Panc1 (cell line): Measurements from ENCODE around the gene BTRC. TPM values are rescaled to one million over a fixed set of nuclear protein-coding genes. Genes with fewer than 3 reads are reported as not detected.

Experiments
- ATAC-seq: fragments of 200-7000 bp; cut with Tn5 transposase; 2 replicates; pipeline ENCODE4 v1.9.1; 2020; ENCODE audit warnings: mild to moderate bottlenecking, moderate library complexity
- BruUV-seq: library from RNA; stranded (reverse); fragments of 400-500 nt; replicated peaks from 2 replicates; lab custom pipeline; 2021; lab: Mats Ljungman, UMichigan
- CTCF ChIA-PET: fragments of 300-600 bp; sonication (Branson Sonifier 250); formaldehyde crosslinking; loops from one replicate; lab custom pipeline; 2022; ENCODE audit warnings: antibody characterized with exemption; lab: Charles Lee
- POLR2A ChIA-PET: fragments of 300-600 bp; sonication (Branson Sonifier 250); formaldehyde crosslinking; loops from one replicate; lab custom pipeline; 2022; ENCODE audit warnings: antibody characterized with exemption; lab: Charles Lee
- DNase-seq: peaks from one replicate; pipeline ENCODE4 v3.0.0-alpha.2; 2010; ENCODE audit warnings: low read depth, low spot score
- H3K27ac ChIP-seq: 2 replicates; pipeline ENCODE4 v1.5.1; 2011; ENCODE audit warnings: mild to moderate bottlenecking, low read length, inconsistent platforms
- H3K27me3 ChIP-seq: fragments of 200-500 bp; sonication (Bioruptor generic); 2 replicates; pipeline ENCODE4 v1.6.0; 2014; ENCODE audit warnings: low read length, inconsistent platforms; ENCODE audit not compliant: control insufficient read depth, insufficient read depth
- H3K36me3 ChIP-seq: fragments of 200-500 bp; sonication (Bioruptor generic); 2 replicates; pipeline ENCODE4 v1.5.1; 2014; ENCODE audit warnings: inconsistent platforms, mild to moderate bottlenecking, low read length, moderate library complexity; ENCODE audit not compliant: control insufficient read depth, insufficient read depth
- H3K4me1 ChIP-seq: 2 replicates; pipeline ENCODE4 v1.5.1; 2011; ENCODE audit warnings: inconsistent platforms, mild to moderate bottlenecking, low read length, moderate library complexity; ENCODE audit not compliant: control insufficient read depth, insufficient read depth
- H3K4me3 ChIP-seq, 2 experiments: 2 replicates each; pipeline ENCODE4 v1.5.1; 2011 to 2012; ENCODE audit warnings: low read depth in 2 of 2, low read length in 2 of 2, mild to moderate bottlenecking in 2 of 2, inconsistent platforms in 1 of 2, moderate library complexity in 1 of 2
- H3K9me3 ChIP-seq: fragments of 200-500 bp; sonication (Bioruptor generic); 2 replicates; pipeline ENCODE4 v1.5.1; 2014; ENCODE audit warnings: low read depth, mild to moderate bottlenecking, inconsistent platforms, low read length, moderate library complexity; ENCODE audit not compliant: control insufficient read depth, insufficient read depth
- CTCF ChIP-seq: fragments of 450-650 bp; IDR thresholded peaks from 2 replicates; pipeline ENCODE4 v1.5.1; 2017; ENCODE audit warnings: mild to moderate bottlenecking
- POLR2AphosphoS5 ChIP-seq: IDR thresholded peaks from 2 replicates; pipeline ENCODE4 v1.6.1; 2012; ENCODE audit warnings: mild to moderate bottlenecking, low read depth, low read length, moderate library complexity
- SIN3A ChIP-seq: IDR thresholded peaks from 2 replicates; pipeline ENCODE4 v1.6.1; 2012; ENCODE audit warnings: low read depth, mild to moderate bottlenecking, low read length, moderate library complexity, borderline replicate concordance; ENCODE audit not compliant: insufficient read depth
- TCF7L2 ChIP-seq: IDR thresholded peaks from 2 replicates; pipeline ENCODE4 v1.6.1; 2011; ENCODE audit warnings: mild to moderate bottlenecking, low read depth, low read length, inconsistent platforms
- in situ Hi-C: cut with HindIII; loops from 2 replicates; pipeline ENCODE4 v1.10.0; 2016; ENCODE audit warnings: low sequenced_read_pairs, low pct_unique_long_range_greater_than_20kb
- intact Hi-C: fragments of 100-400 bp; cut with micrococcal nuclease; formaldehyde crosslinking; loops from one replicate; pipeline ENCODE4 v1.10.0; 2022; ENCODE audit not compliant: unreplicated experiment
- total RNA-seq: library from RNA; stranded (reverse); gene quantifications from one replicate; pipeline ENCODE4 v1.2.1, GENCODE V29; 2021; ENCODE audit not compliant: unreplicated experiment
- TF ChIP-seq, protein P1 (sequence below), 2 experiments: IDR thresholded peaks; 2 replicates each; pipeline ENCODE4 v1.6.1; 2011 to 2012; ENCODE audit warnings: low read depth in 2 of 2, control low read depth in 1 of 2, low read length in 1 of 2, mild to moderate bottlenecking in 1 of 2, moderate library complexity in 1 of 2; ENCODE audit not compliant: insufficient read depth in 1 of 2

Gene BTRC
- total RNA-seq, 1 experiment from 2014 or later, result 22.1 TPM

DNA sequence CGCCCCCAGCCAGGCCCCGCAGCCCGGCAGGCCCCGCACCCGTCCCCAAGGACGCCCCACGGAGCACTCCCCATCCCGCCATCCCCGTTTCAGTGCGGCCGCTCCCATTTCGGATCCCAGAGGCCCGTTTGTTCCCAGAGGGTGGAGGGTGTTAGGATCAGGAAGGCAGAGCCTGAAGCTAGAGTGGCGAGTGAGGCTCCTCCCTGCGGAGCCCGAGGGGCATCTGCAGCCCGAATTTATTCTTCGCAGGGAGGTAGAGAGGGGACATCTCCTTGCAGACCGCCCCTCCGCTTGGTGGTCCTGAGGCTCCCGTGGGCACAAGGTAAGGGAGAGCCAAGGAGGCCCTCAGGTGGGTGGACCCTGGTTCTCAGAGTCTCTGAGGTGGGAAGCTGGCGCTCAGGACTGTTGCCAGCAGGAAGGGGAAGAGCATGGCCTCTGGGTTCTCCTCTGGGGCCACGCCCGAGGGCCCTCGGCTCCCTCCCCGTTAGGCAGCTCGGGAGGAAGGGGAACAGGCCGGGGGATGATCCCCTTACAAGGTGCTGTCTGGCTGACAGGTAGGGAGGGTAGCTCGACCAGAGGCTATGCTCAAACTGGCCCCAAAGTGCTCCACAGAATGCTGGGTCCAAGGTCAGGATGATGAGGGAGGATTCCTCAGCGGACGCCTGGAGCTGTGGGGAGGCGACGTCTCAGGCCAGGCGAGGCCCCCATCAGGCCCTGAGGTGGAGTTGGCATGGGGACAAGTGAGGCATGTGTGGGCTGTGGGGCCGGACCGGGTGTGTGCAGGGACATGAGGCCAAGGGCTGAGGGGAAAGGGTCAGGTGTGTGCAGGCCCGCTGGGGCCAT, 216.7 kb downstream of the BTRC start:
- H3K36me3 ChIP-seq, result no peaks in the 10 kb centered on the region
- no peak for DNase-seq
- ChIA-PET CTCF (interaction anchor here (0.5 to 2.9 kb wide), 17 partner anchors 11 to 1230 kb away, joined by 3 to 21 read pairs (median 5); no protein-coding TSS in a partner anchor), POLR2A (interaction anchor here (0.7 kb wide), 1 partner anchor 14 kb away, joined by 3 read pairs; no protein-coding TSS in a partner anchor)
- BruUV-seq, result no TSS peak
- in situ Hi-C loops (no loop called here), intact Hi-C loops (loop anchor here (2.0 kb wide), 2 partner anchors 270 to 356 kb away; no protein-coding TSS in a partner anchor)
- peaks cover 7% of the 10 kb centered on the region for H3K27me3 ChIP-seq
- H3K4me1 ChIP-seq, result peaks cover 7% of the 10 kb centered on the region; the same call in 1 of the 2 replicates
- H3K27ac ChIP-seq, result peak overlapping the region; percentile 60
- peak overlapping the region; percentile 71 to 94 for H3K4me3 ChIP-seq
- peak; percentile 56 for ATAC-seq
- TF ChIP-seq POLR2AphosphoS5, result no peak
- TF ChIP-seq TCF7L2, result no peak
- no peak for TF ChIP-seq SIN3A
- TF ChIP-seq, protein P1, sequence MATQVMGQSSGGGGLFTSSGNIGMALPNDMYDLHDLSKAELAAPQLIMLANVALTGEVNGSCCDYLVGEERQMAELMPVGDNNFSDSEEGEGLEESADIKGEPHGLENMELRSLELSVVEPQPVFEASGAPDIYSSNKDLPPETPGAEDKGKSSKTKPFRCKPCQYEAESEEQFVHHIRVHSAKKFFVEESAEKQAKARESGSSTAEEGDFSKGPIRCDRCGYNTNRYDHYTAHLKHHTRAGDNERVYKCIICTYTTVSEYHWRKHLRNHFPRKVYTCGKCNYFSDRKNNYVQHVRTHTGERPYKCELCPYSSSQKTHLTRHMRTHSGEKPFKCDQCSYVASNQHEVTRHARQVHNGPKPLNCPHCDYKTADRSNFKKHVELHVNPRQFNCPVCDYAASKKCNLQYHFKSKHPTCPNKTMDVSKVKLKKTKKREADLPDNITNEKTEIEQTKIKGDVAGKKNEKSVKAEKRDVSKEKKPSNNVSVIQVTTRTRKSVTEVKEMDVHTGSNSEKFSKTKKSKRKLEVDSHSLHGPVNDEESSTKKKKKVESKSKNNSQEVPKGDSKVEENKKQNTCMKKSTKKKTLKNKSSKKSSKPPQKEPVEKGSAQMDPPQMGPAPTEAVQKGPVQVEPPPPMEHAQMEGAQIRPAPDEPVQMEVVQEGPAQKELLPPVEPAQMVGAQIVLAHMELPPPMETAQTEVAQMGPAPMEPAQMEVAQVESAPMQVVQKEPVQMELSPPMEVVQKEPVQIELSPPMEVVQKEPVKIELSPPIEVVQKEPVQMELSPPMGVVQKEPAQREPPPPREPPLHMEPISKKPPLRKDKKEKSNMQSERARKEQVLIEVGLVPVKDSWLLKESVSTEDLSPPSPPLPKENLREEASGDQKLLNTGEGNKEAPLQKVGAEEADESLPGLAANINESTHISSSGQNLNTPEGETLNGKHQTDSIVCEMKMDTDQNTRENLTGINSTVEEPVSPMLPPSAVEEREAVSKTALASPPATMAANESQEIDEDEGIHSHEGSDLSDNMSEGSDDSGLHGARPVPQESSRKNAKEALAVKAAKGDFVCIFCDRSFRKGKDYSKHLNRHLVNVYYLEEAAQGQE (IDR thresholded peaks at IDR 0.05; ENCODE audit: insufficient read depth in 1 of 2, low read depth in 2 of 2, low read length in 1 of 2), result no peak
- no peak for TF ChIP-seq CTCF
- no peaks in the 10 kb centered on the region for H3K9me3 ChIP-seq

GRCh38 chr10:101571271-101571925, 217.4 kb downstream of the BTRC start:
- no peak for TF ChIP-seq POLR2AphosphoS5
- no peak for TF ChIP-seq TCF7L2
- no peak for TF ChIP-seq SIN3A
- TF ChIP-seq CTCF, result no peak
- TF ChIP-seq, protein P1 (IDR thresholded peaks at IDR 0.05; ENCODE audit: insufficient read depth in 1 of 2, low read depth in 2 of 2, low read length in 1 of 2), result no peak
- ChIA-PET POLR2A (no interaction called here), CTCF (interaction anchor here (0.6 to 2.9 kb wide), 6 partner anchors 104 to 505 kb away, joined by 5 to 21 read pairs (median 8); no protein-coding TSS in a partner anchor)
- no peaks in the 10 kb centered on the region for H3K36me3 ChIP-seq
- BruUV-seq, result no TSS peak
- peaks cover 7% of the 10 kb centered on the region; the same call in 1 of the 2 replicates for H3K4me1 ChIP-seq
- H3K27me3 ChIP-seq, result peaks cover 7% of the 10 kb centered on the region
- no peaks in the 10 kb centered on the region for H3K9me3 ChIP-seq
- in situ Hi-C loops, result no loop called here
- no peak overlapping the region for H3K27ac ChIP-seq
- ATAC-seq, result no peak
- no peak for DNase-seq
- intact Hi-C loops, result loop anchor here (2.0 kb wide), 2 partner anchors 271 to 357 kb away; no protein-coding TSS in a partner anchor
- H3K4me3 ChIP-seq, result no peak overlapping the region; a peak in 1 of 4 replicates
